HepG2 (cell line): ENCODE measurements around the gene CCNYL1. TPM values are rescaled to one million over a fixed set of nuclear protein-coding genes. Genes with fewer than 3 reads are reported as not detected.
A peak's percentile ranks its signal among the peaks of the same experiment; 100 is the strongest.

ENCODE experiments used
- ATAC-seq: fragments of 200-7000 bp; cut with Tn5 transposase; 3 replicates; pipeline ENCODE4 v1.9.1; 2020; ENCODE audit warnings: mild to moderate bottlenecking, moderate library complexity
- BruUV-seq: library from RNA; stranded (reverse); fragments of 400-500 nt; replicated peaks from 2 replicates; lab custom pipeline; 2021; lab: Mats Ljungman, UMichigan
- CTCF ChIA-PET: fragments of 300-600 bp; formaldehyde crosslinking; extraction: SDS; loops from one replicate; lab custom pipeline; 2021; ENCODE audit warnings: low total read pairs, inconsistent platforms, low intra/inter-chr PET ratio; lab: Yijun Ruan, JAX
- POLR2A ChIA-PET: fragments of 350-600 bp; sonication (Branson Sonifier 250); formaldehyde crosslinking; loops from one replicate; lab custom pipeline; 2020; ENCODE audit warnings: antibody characterized with exemption, inconsistent platforms; lab: Yijun Ruan, JAX
- DNase-seq: peaks from one replicate; pipeline ENCODE4 v3.0.0-alpha.2; 2015; ENCODE audit warnings: low spot score
- FAIRE-seq: peaks from 3 replicates; lab custom pipeline; 2011; peaks lifted over from hg19 to GRCh38; lab: Jason Lieb, UNC
- H2AFZ ChIP-seq: one replicate; pipeline ENCODE4 v1.6.1; 2011; ENCODE audit warnings: low read length, inconsistent platforms
- H3K27ac ChIP-seq: fragments of 300-600 bp; 3 replicates; pipeline ENCODE4 v1.8.0; 2011; ENCODE audit warnings: mixed run types, mild to moderate bottlenecking, mixed read lengths, low read length, inconsistent platforms; ENCODE audit not compliant: insufficient read depth; ENCODE audit errors: extremely low read length
- H3K27me3 ChIP-seq, 2 experiments: fragments of 200-600 bp in 1 of 2; 2 replicates in 1 of 2; 3 replicates in 1 of 2; pipeline versions ENCODE4 v1.6.0 to v1.8.0; 2011; ENCODE audit warnings: low read length in 2 of 2, mild to moderate bottlenecking in 2 of 2, moderate library complexity in 2 of 2, inconsistent platforms in 1 of 2; ENCODE audit not compliant: insufficient read depth in 2 of 2, control insufficient read depth in 1 of 2
- H3K36me3 ChIP-seq, 2 experiments: fragments of 200-600 bp in 1 of 2; replicated peaks in 1 of 2; 2 replicates in 1 of 2; 3 replicates in 1 of 2; pipeline versions ENCODE4 v1.5.1 to v1.8.0; 2011; ENCODE audit warnings: low read length in 2 of 2, inconsistent platforms in 1 of 2; ENCODE audit not compliant: insufficient read depth in 2 of 2, control insufficient read depth in 1 of 2
- H3K4me1 ChIP-seq: 2 replicates; pipeline ENCODE4 v1.5.1; 2012; ENCODE audit warnings: low read length, inconsistent platforms; ENCODE audit not compliant: insufficient read depth
- H3K4me2 ChIP-seq: 2 replicates; pipeline ENCODE4 v1.6.0; 2011; ENCODE audit warnings: low read depth, low read length, inconsistent platforms
- H3K4me3 ChIP-seq, 3 experiments: fragments of 200-600 bp in 1 of 3; sonication (generic), shearing (Covaris generic) in 1 of 3; replicated peaks in 1 of 3; 2 replicates each; pipeline ENCODE4 v1.5.1; 2011 to 2016; ENCODE audit warnings: low read length in 3 of 3, inconsistent platforms in 2 of 3, low read depth in 2 of 3, mild to moderate bottlenecking in 2 of 3, control low read depth in 1 of 3, mixed read lengths in 1 of 3; ENCODE audit not compliant: insufficient read depth in 1 of 3
- H3K79me2 ChIP-seq: one replicate; pipeline ENCODE4 v1.6.1; 2011; ENCODE audit warnings: low read length, inconsistent platforms; ENCODE audit not compliant: insufficient read depth
- H3K9ac ChIP-seq: 2 replicates; pipeline ENCODE4 v1.6.0; 2011; ENCODE audit warnings: mild to moderate bottlenecking, low read depth, low read length, inconsistent platforms; ENCODE audit not compliant: insufficient read depth
- H3K9me3 ChIP-seq: 2 replicates; pipeline ENCODE4 v1.5.1; 2012; ENCODE audit warnings: mild to moderate bottlenecking, low read length
- H4K20me1 ChIP-seq: 2 replicates; pipeline ENCODE4 v1.6.0; 2011; ENCODE audit warnings: inconsistent platforms, mild to moderate bottlenecking, low read length, moderate library complexity; ENCODE audit not compliant: insufficient read depth
- ATM ChIP-seq: fragments of 450-650 bp; IDR thresholded peaks from 2 replicates; pipeline ENCODE4 v1.7.1; 2017; ENCODE audit warnings: mild to moderate bottlenecking, borderline replicate concordance
- HCFC1 ChIP-seq: fragments of 150-350 bp; IDR thresholded peaks from 2 replicates; pipeline ENCODE4 v1.6.1; 2014; ENCODE audit warnings: low read depth, low read length
- POLR2A ChIP-seq, 2 experiments: IDR thresholded peaks; 2 replicates each; pipeline ENCODE4 v1.6.1; 2011; ENCODE audit warnings: low read depth in 2 of 2, low read length in 2 of 2, mild to moderate bottlenecking in 1 of 2, moderate library complexity in 1 of 2; ENCODE audit not compliant: insufficient read depth in 1 of 2
- POLR2AphosphoS2 ChIP-seq: IDR thresholded peaks from 2 replicates; pipeline ENCODE4 v1.6.1; 2011; ENCODE audit warnings: low read depth, low read length, improper control_type of control experiment
- SNAI1 ChIP-seq: sonication (generic); formaldehyde crosslinking; IDR thresholded peaks from 2 replicates; pipeline ENCODE4 v1.5.0; 2020; ENCODE audit warnings: mild to moderate bottlenecking, missing genetic modification reagents, borderline replicate concordance
- SOX6 ChIP-seq, 2 experiments: fragments of 450-650 bp in 1 of 2; sonication (generic) in 1 of 2; formaldehyde crosslinking in 1 of 2; IDR thresholded peaks; 2 replicates each; pipeline versions ENCODE4 v1.4.0 to v1.6.1; 2017 to 2020; ENCODE audit warnings: antibody characterized with exemption in 1 of 2, mild to moderate bottlenecking in 1 of 2, missing genetic modification reagents in 1 of 2
- ZBTB38 ChIP-seq: sonication (generic); formaldehyde crosslinking; IDR thresholded peaks from 2 replicates; pipeline ENCODE4 v1.5.1; 2020; ENCODE audit warnings: mild to moderate bottlenecking, missing genetic modification reagents
- ZC3H13 ChIP-seq: sonication (generic); formaldehyde crosslinking; IDR thresholded peaks from 2 replicates; pipeline ENCODE4 v1.8.1; 2023; ENCODE audit warnings: mild to moderate bottlenecking, missing genetic modification reagents, moderate library complexity
- ZMYM4 ChIP-seq: sonication (generic); formaldehyde crosslinking; IDR thresholded peaks from 2 replicates; pipeline ENCODE4 v1.8.1; 2023; ENCODE audit warnings: mild to moderate bottlenecking, missing genetic modification reagents
- ZNF124 ChIP-seq: sonication (generic); formaldehyde crosslinking; IDR thresholded peaks from 2 replicates; pipeline ENCODE4 v1.4.0; 2020; ENCODE audit warnings: missing genetic modification reagents
- ZNF674 ChIP-seq: sonication (generic); formaldehyde crosslinking; IDR thresholded peaks from 2 replicates; pipeline ENCODE4 v1.5.0; 2020; ENCODE audit warnings: low read depth, mild to moderate bottlenecking, missing genetic modification reagents
- WGBS: methylation state at CpG from one replicate; pipeline ENCODE4 v1.1.6; 2017; ENCODE audit warnings: low lambda C conversion rate; 5-methylcytosine and 5-hydroxymethylcytosine counted together
- in situ Hi-C: cut with HindIII; loops from 2 replicates; pipeline ENCODE4 v1.10.0; 2017; ENCODE audit warnings: low pct_unique_long_range_greater_than_20kb; ENCODE audit not compliant: extremely low pct_ligation_motif_present
- intact Hi-C: fragments of 100-400 bp; cut with micrococcal nuclease; formaldehyde crosslinking; loops from one replicate; pipeline ENCODE4 v1.10.0; 2022; ENCODE audit not compliant: unreplicated experiment
- polyA plus RNA-seq, 8 experiments: library from polyadenylated mRNA; depleted of rRNA in 3 of 8; stranded (reverse) in 7 of 8; unstranded in 1 of 8; fragments of >200 nt; fragmentation: Illumina TruSeq in 4 of 8; extraction: Trizol in 4 of 8; gene quantifications; 2 replicates each; pipeline versions ENCODE4 v1.2.1 to v1.2.3, GENCODE V29; 2011 to 2016; ENCODE audit warnings: low read depth in 4 of 8, missing spikeins in 1 of 8, mixed read lengths in 1 of 8; ENCODE audit not compliant: insufficient read depth in 1 of 8
- total RNA-seq, 5 experiments: library from RNA; depleted of rRNA; stranded (reverse); fragments of >200 nt; fragmentation: Illumina TruSeq; extraction: Trizol; gene quantifications; 2 replicates each; pipeline ENCODE4 v1.2.3, GENCODE V29; 2016; ENCODE audit warnings: low read depth in 1 of 5
- TF ChIP-seq, protein P1 (sequence below): sonication (generic); formaldehyde crosslinking; IDR thresholded peaks from 2 replicates; pipeline ENCODE4 v1.4.0; 2020; ENCODE audit warnings: missing genetic modification reagents
- TF ChIP-seq, protein P2 (sequence below): sonication (generic); formaldehyde crosslinking; IDR thresholded peaks from 2 replicates; pipeline ENCODE4 v1.4.0; 2020; ENCODE audit warnings: missing genetic modification reagents, mild to moderate bottlenecking, borderline replicate concordance

Gene CCNYL1
- total and polyA plus RNA-seq, 2 of the 13 experiments (the other 11 are each of a cell fraction or from before 2014, with no cell fraction given), result 12.5 to 16.2 TPM

DNA sequence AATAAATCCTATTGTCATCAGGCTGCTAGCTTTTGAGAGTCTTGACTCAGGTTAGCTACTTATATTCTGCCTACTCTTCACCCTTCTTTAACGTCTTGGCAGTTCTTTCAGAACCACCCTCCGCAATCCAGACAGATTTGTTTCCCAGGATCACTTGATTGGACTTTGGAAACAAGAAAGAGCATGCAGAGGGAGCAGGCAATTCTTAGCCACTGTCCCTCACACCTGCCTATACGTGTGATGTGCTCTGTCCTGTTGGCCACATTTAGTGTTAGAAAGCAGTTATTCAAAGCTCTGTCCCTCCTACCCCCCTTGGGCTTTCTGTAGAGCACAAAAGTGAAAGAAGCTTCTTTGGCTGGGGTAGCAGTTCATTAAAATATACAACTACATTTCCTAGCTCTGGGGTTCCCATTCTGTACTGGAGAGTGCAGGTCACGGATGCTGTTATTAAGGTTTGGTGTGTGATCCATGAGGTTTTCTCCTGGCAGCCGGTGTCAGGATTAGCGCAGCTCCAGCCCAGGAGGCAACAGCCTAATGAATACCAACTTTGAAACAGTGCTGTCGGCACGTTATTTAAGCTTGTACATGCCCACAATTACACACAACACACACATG, 52.0 kb downstream of the CCNYL1 start:
- Histone ChIP-seq H3K27me3 (no peaks in the 10 kb centered on the region; a peak in 1 of 5 replicates), H3K4me3 (no peak overlapping the region), H3K79me2 (peaks cover 74% of the 10 kb centered on the region), H3K9ac (no peak overlapping the region), H4K20me1 (peaks cover 74% of the 10 kb centered on the region), H3K4me2 (peak overlapping the region; percentile 87), H3K27ac (no peak overlapping the region), H3K36me3 (peaks cover 21 to 67% of the 10 kb centered on the region in 2 experiments), H3K9me3 (no peaks in the 10 kb centered on the region), H2AFZ (no peak overlapping the region), H3K4me1 (peaks cover 73% of the 10 kb centered on the region)
- BruUV-seq, result no TSS peak
- in situ Hi-C loops (no loop called here), intact Hi-C loops (no loop called here)
- WGBS, result 87% methylated on average over 8 of the region's 8 CpGs
- CTCF ChIA-PET, result no interaction called here
- ATAC-seq (no peak), DNase-seq (no peak), FAIRE-seq (no peak)
- POLR2A ChIA-PET, result interaction anchor here (0.6 to 8.6 kb wide), 11 partner anchors 10 to 270 kb away, joined by 3 to 232 read pairs (median 5); partner anchors contain the start of gene METTL21A
- TF ChIP-seq, protein P1, sequence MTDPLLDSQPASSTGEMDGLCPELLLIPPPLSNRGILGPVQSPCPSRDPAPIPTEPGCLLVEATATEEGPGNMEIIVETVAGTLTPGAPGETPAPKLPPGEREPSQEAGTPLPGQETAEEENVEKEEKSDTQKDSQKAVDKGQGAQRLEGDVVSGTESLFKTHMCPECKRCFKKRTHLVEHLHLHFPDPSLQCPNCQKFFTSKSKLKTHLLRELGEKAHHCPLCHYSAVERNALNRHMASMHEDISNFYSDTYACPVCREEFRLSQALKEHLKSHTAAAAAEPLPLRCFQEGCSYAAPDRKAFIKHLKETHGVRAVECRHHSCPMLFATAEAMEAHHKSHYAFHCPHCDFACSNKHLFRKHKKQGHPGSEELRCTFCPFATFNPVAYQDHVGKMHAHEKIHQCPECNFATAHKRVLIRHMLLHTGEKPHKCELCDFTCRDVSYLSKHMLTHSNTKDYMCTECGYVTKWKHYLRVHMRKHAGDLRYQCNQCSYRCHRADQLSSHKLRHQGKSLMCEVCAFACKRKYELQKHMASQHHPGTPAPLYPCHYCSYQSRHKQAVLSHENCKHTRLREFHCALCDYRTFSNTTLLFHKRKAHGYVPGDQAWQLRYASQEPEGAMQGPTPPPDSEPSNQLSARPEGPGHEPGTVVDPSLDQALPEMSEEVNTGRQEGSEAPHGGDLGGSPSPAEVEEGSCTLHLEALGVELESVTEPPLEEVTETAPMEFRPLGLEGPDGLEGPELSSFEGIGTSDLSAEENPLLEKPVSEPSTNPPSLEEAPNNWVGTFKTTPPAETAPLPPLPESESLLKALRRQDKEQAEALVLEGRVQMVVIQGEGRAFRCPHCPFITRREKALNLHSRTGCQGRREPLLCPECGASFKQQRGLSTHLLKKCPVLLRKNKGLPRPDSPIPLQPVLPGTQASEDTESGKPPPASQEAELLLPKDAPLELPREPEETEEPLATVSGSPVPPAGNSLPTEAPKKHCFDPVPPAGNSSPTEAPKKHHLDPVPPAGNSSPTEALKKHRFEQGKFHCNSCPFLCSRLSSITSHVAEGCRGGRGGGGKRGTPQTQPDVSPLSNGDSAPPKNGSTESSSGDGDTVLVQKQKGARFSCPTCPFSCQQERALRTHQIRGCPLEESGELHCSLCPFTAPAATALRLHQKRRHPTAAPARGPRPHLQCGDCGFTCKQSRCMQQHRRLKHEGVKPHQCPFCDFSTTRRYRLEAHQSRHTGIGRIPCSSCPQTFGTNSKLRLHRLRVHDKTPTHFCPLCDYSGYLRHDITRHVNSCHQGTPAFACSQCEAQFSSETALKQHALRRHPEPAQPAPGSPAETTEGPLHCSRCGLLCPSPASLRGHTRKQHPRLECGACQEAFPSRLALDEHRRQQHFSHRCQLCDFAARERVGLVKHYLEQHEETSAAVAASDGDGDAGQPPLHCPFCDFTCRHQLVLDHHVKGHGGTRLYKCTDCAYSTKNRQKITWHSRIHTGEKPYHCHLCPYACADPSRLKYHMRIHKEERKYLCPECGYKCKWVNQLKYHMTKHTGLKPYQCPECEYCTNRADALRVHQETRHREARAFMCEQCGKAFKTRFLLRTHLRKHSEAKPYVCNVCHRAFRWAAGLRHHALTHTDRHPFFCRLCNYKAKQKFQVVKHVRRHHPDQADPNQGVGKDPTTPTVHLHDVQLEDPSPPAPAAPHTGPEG (CRISPR knock-in tag), result no peak
- TF ChIP-seq POLR2A (IDR thresholded peaks at IDR 0.05; ENCODE audit: insufficient read depth in 1 of 2, low read depth in 2 of 2, low read length in 2 of 2) (peak in 1 of 2 experiments; percentile 14; a peak in 1 of 4 replicates), SOX6 (IDR thresholded peaks at IDR 0.05) (no peak), SOX6 (CRISPR knock-in tag; IDR thresholded peaks at IDR 0.05) (0 out of 2 replicates have a peak, but pooled peaks have one; percentile 16), ATM (no peak), ZMYM4 (CRISPR knock-in tag) (no peak), ZNF674 (CRISPR knock-in tag) (no peak), ZC3H13 (CRISPR knock-in tag) (peak; percentile 87; the same call in 1 of the 2 replicates), HCFC1 (no peak), SNAI1 (CRISPR knock-in tag) (no peak), POLR2AphosphoS2 (0 out of 2 replicates have a peak, but pooled peaks have one; percentile 14), ZNF124 (CRISPR knock-in tag) (no peak), ZBTB38 (CRISPR knock-in tag) (0 out of 2 replicates have a peak, but pooled peaks have one; percentile 20)
- TF ChIP-seq, protein P2, sequence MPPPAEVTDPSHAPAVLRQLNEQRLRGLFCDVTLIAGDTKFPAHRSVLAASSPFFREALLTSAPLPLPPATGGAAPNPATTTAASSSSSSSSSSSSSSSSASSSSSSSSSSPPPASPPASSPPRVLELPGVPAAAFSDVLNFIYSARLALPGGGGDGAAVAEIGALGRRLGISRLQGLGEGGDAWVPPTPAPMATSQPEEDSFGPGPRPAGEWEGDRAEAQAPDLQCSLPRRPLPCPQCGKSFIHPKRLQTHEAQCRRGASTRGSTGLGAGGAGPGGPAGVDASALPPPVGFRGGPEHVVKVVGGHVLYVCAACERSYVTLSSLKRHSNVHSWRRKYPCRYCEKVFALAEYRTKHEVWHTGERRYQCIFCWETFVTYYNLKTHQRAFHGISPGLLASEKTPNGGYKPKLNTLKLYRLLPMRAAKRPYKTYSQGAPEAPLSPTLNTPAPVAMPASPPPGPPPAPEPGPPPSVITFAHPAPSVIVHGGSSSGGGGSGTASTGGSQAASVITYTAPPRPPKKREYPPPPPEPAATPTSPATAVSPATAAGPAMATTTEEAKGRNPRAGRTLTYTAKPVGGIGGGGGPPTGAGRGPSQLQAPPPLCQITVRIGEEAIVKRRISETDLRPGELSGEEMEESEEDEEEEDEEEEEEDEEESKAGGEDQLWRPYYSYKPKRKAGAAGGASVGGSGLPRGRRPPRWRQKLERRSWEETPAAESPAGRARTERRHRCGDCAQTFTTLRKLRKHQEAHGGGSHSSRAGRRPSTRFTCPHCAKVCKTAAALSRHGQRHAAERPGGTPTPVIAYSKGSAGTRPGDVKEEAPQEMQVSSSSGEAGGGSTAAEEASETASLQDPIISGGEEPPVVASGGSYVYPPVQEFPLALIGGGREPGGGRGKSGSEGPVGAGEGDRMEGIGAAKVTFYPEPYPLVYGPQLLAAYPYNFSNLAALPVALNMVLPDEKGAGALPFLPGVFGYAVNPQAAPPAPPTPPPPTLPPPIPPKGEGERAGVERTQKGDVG, result no peak
